HUDEP-2 (cell line): Measurements from ENCODE around the gene PDE7B.

Source experiments
- DNase-seq, 76 experiments: peaks; one replicate each; lab custom pipeline; 2025; ENCODE audit not compliant: unreplicated experiment in 76 of 76; lab: John Stamatoyannopoulos, UW

Gene PDE7B

GRCh38 chr6:135983093-135983492, 131.6 kb downstream of the PDE7B start:
- no peak for DNase-seq

- no peak for DNase-seq
These were observed 132.3 kb downstream of the PDE7B start for GRCh38 chr6:135983718-135984343.

GRCh38 chr6:135985471-135985870, 134.0 kb downstream of the PDE7B start:
- no peak for DNase-seq

- DNase-seq = no peak
These were observed 135.7 kb downstream of the PDE7B start for GRCh38 chr6:135987226-135987625.

- DNase-seq = no peak
These were observed 138.9 kb downstream of the PDE7B start for GRCh38 chr6:135990439-135990838.

- no peak for DNase-seq
These were observed 139.5 kb downstream of the PDE7B start for GRCh38 chr6:135990855-135991464.

GRCh38 chr6:135992739-135993138, 141.2 kb downstream of the PDE7B start:
- no peak for DNase-seq

- DNase-seq = no peak
These were observed 141.9 kb downstream of the PDE7B start for GRCh38 chr6:135993361-135993760.

- no peak for DNase-seq
These were observed 143.5 kb downstream of the PDE7B start for GRCh38 chr6:135994857-135995544.

GRCh38 chr6:135995545-135995898, 144.0 kb downstream of the PDE7B start:
- DNase-seq = no peak

GRCh38 chr6:135996668-135997067, 145.2 kb downstream of the PDE7B start:
- DNase-seq = no peak

GRCh38 chr6:135999393-135999792, 147.9 kb downstream of the PDE7B start:
- DNase-seq = no peak

- no peak for DNase-seq
These were observed 155.8 kb downstream of the PDE7B start for GRCh38 chr6:136007345-136007744.

GRCh38 chr6:136011475-136011874, 160.0 kb downstream of the PDE7B start:
- DNase-seq = no peak

- DNase-seq = no peak
These were observed 160.8 kb downstream of the PDE7B start for GRCh38 chr6:136012198-136012887.

GRCh38 chr6:136012943-136013342, 161.4 kb downstream of the PDE7B start:
- no peak for DNase-seq

- DNase-seq = no peak
These were observed 163.2 kb downstream of the PDE7B start for GRCh38 chr6:136014454-136015437.

GRCh38 chr6:136015531-136015930, 164.0 kb downstream of the PDE7B start:
- DNase-seq = no peak

GRCh38 chr6:136016228-136017225, 165.0 kb downstream of the PDE7B start:
- DNase-seq = no peak
